Kidney (tissue), 14 donors: Measurements from ENCODE around the gene PPARG. TPM values are rescaled to one million over a fixed set of nuclear protein-coding genes. Genes with fewer than 3 reads are reported as not detected.

Experiments
- DNase-seq, 5 donors: peaks; one replicate each; pipeline ENCODE4 v3.0.0-alpha.2; 2013 to 2020
- FAIRE-seq: peaks from 2 replicates; lab custom pipeline; 2012; peaks lifted over from hg19 to GRCh38; lab: Jason Lieb, UNC
- H3K27ac ChIP-seq, 2 donors: one replicate each; pipeline ENCODE4 v1.7.0; 2013; ENCODE audit warnings: low read depth in 2 of 2, low read length in 2 of 2, inconsistent platforms in 1 of 2
- H3K27me3 ChIP-seq: one replicate; pipeline ENCODE4 v1.7.1; 2013; ENCODE audit warnings: low read length, inconsistent platforms; ENCODE audit not compliant: control insufficient read depth, insufficient read depth
- H3K36me3 ChIP-seq, 3 donors: one replicate each; pipeline versions ENCODE4 v1.7.0 to v1.7.1; 2013; ENCODE audit warnings: low read length in 3 of 3, control low read depth in 1 of 3, inconsistent platforms in 1 of 3; ENCODE audit not compliant: insufficient read depth in 3 of 3, control insufficient read depth in 2 of 3
- H3K4me1 ChIP-seq, 3 donors: one replicate each; pipeline versions ENCODE4 v1.7.0 to v1.7.1; 2013; ENCODE audit warnings: low read length in 3 of 3, inconsistent platforms in 1 of 3, low read depth in 1 of 3; ENCODE audit not compliant: control insufficient read depth in 2 of 3, insufficient read depth in 2 of 3
- H3K4me3 ChIP-seq, 3 donors: one replicate each; pipeline versions ENCODE4 v1.7.0 to v1.8.1; 2013; ENCODE audit warnings: low read length in 3 of 3, control low read depth in 1 of 3, inconsistent platforms in 1 of 3
- H3K9ac ChIP-seq, 3 donors: one replicate each; pipeline versions ENCODE4 v1.7.0 to v1.7.1; 2013; ENCODE audit warnings: low read length in 3 of 3, control low read depth in 1 of 3, inconsistent platforms in 1 of 3
- H3K9me3 ChIP-seq, 3 donors: one replicate each; pipeline versions ENCODE4 v1.7.0 to v1.7.1; 2013; ENCODE audit warnings: low read length in 3 of 3, control low read depth in 1 of 3, inconsistent platforms in 1 of 3; ENCODE audit not compliant: control insufficient read depth in 2 of 3, insufficient read depth in 1 of 3
- CTCF ChIP-seq: IDR thresholded peaks from 3 replicates; pipeline ENCODE4 v1.5.1; 2012; ENCODE audit warnings: mild to moderate bottlenecking, moderate library complexity, borderline replicate concordance; ENCODE audit not compliant: insufficient read depth; ENCODE audit errors: extremely low read depth
- intact Hi-C: fragments of 100-400 bp; cut with DNase I; formaldehyde crosslinking; loops from one replicate; pipeline ENCODE4 v1.11.1; 2022
- polyA plus RNA-seq: library from polyadenylated mRNA; stranded (reverse); fragments of 350-450 nt; fragmentation: Illumina TruSeq; extraction: RNeasy Lipid Tissue Mini Kit (QIAGEN cat#74804); gene quantifications from one replicate; pipeline ENCODE4 v1.2.3, GENCODE V29; 2014; ENCODE audit warnings: low read depth, low replicate concordance; ENCODE audit not compliant: insufficient read depth
- total RNA-seq: library from RNA; stranded (reverse); fragmentation: NEBNext Ultra II Directional; extraction: Animal tissue kit (Norgen Biotek cat#: 25700); gene quantifications from one replicate; pipeline ENCODE4 v1.2.1, GENCODE V29; 2021
- donor health status: control.
- donor health status: control.
- donor health status: control.
- donor health status: control.
- donor health status: control.
- donor health status: DM: yes; HTN: yes; CAD: no.
- donor health status: Normal renal cell carcinoma (clear cell type).

PPARG gene
- total and polyA plus RNA-seq, 2 donors from 2014 or later, result 19.0 to 19.2 TPM

DNA sequence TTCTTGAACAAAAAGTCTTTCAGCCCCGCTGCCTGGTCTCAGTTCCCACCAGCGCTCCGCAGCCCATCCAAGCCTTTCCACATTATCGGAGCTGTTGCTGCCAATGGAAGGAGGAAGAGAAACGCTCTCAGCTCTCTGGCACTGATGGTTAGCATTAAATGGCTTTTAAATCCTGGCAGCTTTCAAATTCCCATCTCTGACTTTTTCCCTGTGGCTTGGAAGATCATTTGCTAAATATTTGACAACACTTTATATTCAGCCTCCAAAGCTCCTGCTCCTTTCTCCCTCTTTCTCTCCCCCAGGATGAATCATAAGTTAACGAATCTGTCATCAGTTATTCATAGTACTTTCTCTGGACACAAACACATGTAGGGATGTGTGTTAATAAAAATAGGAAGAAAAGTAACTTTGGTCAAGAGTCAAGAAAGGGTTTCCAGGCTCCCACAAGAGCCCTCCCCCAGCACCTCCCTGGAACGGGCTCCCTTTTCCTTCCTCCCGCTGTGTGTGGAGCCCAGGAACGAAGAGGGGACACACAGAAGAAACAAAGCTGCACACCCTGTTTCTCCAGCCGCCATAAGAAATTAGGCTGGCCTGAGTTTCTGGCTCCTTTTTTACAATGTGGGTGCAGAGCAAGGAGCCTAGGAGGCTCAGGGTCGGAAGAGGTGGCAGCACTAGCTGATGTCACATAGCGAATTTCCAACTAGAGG is 147.8 kb downstream of the PPARG start:
- Histone ChIP-seq H3K9me3 (no peaks in the 10 kb centered on the region), H3K4me3 (no peak overlapping the region), H3K36me3 (peaks cover 0 to 2% (median 0%) of the 10 kb centered on the region in 3 donors), H3K9ac (no peak overlapping the region), H3K27ac (no peak overlapping the region), H3K4me1 (no peaks in the 10 kb centered on the region), H3K27me3 (no peaks in the 10 kb centered on the region)
- intact Hi-C loops, result no loop called here
- no peak for TF ChIP-seq CTCF
- no peak for DNase-seq
- FAIRE-seq, result no peak

DNA sequence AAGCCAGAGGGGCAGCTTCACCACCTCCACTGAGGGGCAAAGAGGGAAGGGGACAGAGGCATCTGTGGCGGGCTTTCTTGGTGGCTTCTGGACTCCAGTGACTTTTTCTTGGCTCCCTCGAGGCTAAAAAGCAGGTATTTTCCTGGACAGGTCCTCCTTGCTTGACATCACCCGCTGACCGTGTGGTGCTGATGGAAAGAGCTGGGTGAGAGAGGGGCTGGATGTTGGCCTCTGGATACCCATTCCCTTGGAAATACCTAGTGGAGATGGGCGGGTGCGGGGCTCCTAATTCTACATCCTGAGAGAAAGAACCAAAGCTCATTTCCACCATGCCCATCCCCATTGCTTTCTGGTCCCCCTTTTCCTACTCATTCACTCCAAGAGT is 148.3 kb downstream of the PPARG start:
- intact Hi-C loops, result no loop called here
- Histone ChIP-seq H3K27ac (no peak overlapping the region), H3K9me3 (no peaks in the 10 kb centered on the region), H3K4me3 (no peak overlapping the region), H3K9ac (no peak overlapping the region), H3K27me3 (no peaks in the 10 kb centered on the region), H3K36me3 (peaks cover 0 to 2% (median 0%) of the 10 kb centered on the region in 3 donors), H3K4me1 (no peaks in the 10 kb centered on the region)
- no peak for DNase-seq
- no peak for FAIRE-seq
- no peak for TF ChIP-seq CTCF

DNA sequence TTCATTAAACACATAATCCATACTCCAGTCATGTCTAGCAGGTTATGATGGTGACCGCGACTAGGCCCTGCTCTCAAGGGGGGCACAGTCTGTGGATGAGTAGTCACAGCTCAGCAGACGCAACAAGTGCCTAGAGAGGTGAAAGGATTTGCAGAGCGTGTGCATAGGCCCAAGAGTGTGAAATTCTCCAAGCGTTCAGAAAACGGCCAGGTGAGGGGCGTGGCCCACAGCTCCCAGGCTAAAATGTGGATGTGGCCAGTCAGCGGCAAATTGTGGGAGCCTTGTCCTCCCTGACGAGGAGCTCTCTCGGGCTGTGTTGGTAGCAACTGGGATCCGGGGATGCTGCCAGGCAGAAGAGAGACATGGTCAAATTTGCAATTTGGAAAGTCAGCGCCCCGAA is 149.0 kb downstream of the PPARG start:
- FAIRE-seq (no peak), DNase-seq (no peak)
- Histone ChIP-seq H3K27me3 (no peaks in the 10 kb centered on the region), H3K4me3 (no peak overlapping the region), H3K27ac (no peak overlapping the region), H3K4me1 (no peaks in the 10 kb centered on the region), H3K9me3 (no peaks in the 10 kb centered on the region), H3K9ac (no peak overlapping the region), H3K36me3 (peaks cover 0 to 2% (median 0%) of the 10 kb centered on the region in 3 donors)
- intact Hi-C loops, result no loop called here
- no peak for TF ChIP-seq CTCF
